Islet precursor cell (in vitro differentiated cells): Measurements from ENCODE around the gene PSMD3.

Experiments
- DNase-seq: peaks from one replicate; pipeline ENCODE4 v3.0.0-alpha.2; 2018

Gene PSMD3

DNA sequence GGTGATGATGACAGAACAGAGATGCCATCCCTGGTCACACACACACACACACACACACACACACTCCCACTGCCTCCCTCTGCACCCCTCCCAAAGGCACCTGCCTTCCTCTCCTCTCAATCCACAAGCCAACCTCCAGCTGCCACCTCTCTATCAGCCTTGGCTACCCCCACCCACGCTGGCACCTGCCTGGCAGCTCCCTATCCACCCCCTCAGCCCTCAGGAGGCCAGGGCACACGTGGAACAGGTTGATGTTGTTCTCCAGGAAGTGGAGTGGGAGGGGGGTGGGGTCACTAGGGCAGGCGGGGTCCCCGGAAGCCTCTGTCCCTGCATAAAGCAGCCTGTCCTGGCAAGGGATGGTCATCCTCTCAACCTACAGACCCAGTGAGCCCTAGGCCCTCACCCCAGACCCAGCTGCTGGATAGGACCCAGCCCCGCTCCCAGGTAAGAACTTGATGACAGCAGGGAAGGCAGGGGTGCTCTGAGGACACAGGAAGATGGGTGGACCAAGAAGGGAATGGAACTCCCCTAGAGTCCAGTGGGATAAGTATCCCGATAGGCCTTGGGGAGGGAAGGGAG, 17.9 kb upstream of the PSMD3 start, which contains the start of gene GSDMA:
GSDMA (plus strand) TSS at position 363 of the 579 bp plus-strand sequence. CDS start 2,684 bp downstream, outside the sequence.
- no peak for DNase-seq

DNA sequence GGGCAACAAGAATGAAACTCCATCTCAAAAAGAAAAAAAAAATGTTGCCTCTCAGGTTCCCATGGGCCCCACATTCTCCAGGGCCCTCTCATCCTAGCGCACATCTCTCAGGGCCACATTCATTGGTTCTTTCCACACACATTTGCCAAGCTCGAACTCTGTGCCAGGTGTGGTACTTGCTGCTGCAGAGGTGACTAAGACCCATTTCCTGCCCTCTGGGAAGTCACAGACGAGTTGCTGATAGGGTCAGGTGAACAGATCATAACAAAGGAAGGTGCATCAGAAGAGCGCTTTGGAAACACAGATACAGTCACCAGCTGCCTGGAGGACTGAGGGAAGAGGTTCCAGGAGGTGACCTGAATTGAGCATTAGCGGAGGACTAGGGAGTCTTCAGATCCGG, 16.8 kb upstream of the PSMD3 start:
- DNase-seq, result no peak

DNA sequence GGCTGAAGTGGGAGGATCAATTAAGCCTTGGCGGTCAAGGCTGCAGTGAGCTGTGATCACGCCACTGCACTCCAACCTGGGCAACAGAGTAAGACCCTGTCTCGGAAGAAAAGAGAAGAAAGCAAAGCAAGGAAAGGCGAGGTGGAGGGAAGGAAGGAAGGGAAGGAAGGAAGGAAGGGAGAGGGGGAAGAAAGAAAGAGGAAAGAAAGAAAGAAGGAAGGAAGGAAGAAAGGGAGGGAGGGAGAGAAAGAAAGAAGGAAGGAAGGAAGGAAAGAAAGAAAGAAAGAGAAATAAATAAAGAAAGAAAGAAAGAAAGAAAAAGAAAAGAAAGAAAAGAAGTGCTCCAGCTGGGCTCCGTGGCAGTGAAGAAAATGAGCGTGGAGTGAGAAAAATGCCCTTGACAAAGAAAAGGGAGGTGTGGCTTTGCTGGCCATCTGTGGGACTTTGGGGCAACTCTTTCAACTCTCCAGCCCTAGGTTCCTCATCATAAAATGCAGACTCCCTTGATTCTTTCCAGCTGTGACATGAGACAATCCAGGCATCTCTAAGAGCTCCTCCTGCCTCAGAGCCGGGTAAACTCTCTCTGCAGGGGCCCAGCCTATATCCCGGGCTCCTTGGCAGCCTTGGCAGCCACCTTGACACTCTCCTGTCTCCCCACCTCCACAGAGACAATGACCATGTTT, 15.4 kb upstream of the PSMD3 start:
- DNase-seq, result no peak

DNA sequence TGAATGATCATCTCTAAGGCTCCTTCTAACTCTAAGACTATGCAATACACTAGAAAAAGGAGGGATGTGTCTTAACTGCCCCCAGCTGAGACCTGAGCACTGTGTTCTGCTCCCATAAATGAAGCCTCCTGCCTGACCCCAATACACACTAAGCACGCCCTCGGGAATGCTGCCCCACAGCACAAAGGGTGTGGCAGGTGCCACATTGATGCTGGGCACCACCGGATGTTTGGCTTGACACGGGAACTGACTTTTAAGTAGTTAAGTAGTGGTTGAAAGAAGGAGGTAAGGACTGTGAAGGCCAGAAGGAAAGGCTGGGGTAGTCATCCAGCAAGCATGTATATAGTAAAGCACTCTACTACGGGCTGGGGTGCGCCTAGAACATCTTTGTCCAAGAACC, 13.8 kb upstream of the PSMD3 start:
- no peak for DNase-seq

DNA sequence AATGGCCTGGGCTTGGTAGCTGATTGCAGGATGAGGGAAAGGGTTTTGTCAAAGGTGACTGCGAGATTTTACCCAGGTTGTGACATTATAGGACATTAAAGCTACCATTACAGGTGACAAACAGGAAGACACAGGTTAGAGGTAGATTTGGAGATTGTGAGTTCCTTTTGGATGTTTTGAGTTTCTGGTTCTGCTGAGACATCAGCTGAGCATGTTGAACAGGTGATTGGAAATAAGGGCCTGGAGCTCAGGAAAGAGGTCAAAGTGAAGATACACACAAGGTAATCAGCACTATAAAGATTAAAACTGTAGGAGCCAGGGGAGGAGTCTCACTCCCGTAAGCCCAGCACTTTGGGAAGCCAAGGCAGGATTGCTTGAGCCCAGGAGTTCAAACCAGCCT, 11.8 kb upstream of the PSMD3 start:
- no peak for DNase-seq

DNA sequence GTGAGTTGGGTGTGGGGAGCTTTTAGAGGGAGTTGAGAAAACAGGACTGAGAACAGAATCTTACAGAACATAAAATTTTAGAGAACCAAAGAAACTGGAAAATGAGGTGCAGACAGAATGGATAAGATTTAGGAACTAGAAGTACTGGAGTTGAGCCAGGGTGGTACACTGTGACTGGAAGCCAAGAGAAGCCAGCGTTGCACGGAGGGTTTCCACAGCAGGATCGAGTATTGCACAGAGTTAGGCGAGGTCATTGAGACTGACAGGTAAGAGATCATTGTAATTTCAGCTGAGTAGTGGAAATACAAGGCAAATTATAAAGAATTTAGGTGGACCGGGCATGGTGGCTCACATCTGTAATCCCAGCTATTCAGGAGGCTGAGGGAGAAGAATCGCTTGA, 11.2 kb upstream of the PSMD3 start:
- no peak for DNase-seq

DNA sequence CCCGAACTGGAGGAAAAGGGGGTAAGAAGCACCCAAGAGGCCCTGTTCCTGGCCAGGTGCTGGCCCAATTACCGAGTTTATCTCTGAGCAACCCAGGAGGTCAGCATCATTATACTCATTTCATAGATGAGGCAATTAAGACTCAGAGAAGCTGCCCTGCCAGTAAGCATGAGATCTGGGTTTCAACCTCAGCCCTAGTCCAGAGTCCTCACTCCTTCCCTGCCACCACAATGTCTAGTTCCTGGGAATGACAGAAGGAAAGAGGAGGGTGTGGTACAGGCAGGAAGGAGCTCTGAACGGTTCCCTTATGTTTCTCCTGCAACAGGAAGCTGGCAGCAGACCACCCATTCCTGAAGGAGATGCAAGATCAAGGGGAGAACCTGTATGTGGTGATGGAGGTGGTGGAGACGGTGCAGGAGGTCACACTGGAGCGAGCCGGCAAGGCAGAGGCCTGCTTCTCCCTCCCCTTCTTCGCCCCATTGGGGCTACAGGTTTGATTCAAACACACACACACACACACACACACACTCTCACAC, 10.4 kb upstream of the PSMD3 start:
- DNase-seq, result no peak

DNA sequence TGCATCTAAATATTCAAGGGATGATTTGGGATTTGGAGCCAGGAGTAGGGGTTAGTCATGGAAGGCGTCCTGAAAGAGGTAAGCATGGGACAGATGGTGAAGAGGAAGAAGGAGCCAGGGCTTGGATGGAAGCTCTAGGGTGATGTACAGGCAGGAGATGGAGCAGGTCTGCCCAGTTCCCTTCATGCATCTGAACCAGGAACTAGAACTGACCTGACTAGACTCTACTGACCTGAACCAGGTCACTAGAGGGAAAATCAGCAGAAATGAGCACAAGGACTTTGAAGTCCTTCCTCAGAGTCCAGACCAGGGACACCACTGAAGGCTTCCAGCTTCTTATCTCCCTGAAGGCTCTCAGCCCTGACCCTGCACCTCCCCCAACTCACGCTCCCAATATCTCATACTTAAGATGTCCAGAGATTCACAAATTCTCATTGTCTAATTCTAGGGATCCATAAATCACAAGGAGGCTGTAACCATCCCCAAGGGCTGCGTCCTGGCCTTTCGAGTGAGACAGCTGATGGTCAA, 9.5 kb upstream of the PSMD3 start:
- no peak for DNase-seq

DNA sequence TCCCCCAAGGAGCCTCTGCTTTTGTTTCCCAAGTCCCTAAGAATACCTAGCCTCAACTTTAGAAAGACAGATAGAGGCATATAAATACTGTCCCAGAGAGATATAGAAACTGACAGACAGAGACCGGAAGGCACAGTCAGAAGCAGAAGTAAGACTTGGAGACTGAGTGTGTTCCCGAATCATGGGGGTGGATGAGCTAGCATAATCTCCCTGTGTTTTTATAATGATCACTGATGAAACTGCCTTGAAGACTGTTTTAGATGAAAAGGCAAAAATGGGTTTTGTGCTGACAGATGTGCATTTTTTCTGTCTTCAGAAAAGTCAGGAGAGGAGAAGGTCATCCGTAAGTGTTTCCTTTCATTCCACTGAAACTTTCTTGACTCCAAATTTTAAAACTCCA, 8.3 kb upstream of the PSMD3 start:
- DNase-seq, result no peak

DNA sequence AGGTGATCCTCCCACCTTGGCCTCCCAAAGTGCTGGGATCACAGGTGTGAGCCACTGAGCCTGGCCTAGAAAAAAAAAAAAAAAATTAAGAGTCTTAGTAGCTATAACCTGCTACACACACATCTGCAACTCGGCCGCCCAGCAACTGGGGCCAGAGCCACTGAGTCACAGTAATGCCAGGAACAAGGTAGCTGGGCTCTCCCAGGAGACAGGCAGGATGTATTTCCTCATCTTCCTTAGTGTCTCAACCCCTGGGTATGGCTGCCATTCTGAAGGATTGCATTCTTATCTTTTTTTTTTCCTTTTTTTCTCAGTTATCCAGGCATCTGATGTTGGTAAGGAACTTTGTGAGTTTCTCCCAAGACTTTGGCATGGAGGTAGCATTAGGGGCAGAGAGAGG, 7.1 kb upstream of the PSMD3 start:
- no peak for DNase-seq

DNA sequence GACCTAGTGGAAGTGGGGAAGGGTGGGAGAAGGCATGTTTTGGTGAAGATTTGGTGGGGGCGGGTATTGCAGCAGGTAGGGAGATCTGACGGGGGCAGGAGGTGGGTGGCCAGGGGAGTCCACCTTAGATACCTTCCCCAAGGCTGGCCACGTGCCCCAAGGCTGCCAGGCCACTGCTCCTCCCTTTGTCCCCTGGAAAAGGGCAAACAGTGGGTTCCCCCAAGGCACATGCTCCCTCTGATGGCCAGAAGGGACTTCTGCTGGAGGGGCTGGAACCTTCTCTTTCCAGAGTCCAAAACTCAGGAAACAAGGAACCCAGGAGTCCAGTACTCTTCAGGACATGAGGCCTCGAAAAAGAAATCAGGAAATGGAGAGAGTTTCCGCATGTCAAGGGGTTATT, 6.2 kb upstream of the PSMD3 start:
- DNase-seq, result no peak

DNA sequence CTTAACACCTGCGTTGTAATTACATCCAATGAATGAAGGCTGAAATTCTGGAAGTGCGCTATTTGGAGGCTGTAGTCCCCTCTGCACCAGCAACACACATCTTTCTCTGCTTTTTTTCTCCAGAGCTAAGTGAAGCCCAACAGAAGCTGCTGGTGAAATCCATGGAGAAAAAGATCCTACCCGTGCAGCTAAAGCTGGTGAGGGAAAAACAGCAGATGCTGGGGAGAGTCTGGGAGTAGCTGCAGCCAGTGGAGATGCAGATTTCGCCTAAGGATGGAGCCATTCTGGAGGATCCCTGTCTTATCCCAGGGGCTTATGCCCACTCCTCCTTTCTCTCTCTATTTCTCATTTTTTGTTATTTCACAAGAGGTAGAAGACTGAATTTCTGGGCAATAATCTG, 4.8 kb upstream of the PSMD3 start:
- DNase-seq, result no peak

DNA sequence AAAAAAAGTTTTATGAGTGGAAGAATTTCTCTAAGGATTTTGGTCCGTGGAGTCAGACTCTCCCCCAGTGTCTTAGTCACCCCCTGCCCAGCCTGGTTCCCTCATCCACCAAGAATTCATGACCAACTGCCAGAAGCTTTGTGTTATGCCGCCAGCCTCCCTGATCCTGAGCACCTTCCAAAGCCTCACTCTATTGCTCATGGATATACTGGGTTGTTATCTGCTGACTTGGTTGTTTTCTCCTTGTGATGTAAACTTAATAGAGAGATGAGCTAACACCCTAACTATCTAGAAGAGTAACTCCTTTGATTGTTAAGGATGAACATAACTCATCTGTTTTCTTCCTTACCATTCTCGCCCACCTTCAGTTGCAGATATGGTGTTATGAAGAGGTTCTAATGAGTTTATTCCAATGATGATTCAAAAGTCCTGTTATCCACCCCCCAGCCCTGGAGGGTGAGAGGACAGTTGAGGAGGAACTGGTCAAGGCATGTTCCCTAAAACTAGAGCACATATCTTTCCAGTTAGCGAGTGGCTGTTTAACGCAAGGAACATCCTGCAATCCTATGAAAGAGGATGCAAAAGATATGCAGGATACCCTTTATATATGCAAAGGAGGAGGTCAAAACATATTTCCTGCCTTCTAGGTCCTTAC, 1.5 kb upstream of the PSMD3 start:
- peak; percentile 87 for DNase-seq

DNA sequence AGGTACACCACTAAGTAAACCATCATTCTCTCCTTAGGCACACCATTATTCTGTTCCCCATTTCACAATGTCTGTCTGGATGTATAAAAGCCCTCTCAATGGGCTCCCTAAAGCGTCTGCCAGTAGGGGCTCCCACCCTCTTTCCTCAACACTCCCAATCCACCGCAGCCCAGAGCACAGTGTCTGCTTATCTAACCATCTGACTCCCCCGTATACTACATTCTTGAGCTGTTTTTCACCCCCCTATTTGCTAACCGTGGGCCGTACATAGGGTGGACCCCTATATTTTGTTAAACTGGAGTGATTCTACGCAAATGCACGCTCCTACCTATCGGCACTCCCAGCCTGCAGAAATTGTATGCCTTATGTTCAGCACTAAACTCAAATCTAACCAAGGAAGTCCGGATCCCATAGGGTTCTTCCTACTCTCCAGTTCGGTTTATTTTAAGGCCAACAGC, 685 bp upstream of the PSMD3 start:
- no peak for DNase-seq

DNA sequence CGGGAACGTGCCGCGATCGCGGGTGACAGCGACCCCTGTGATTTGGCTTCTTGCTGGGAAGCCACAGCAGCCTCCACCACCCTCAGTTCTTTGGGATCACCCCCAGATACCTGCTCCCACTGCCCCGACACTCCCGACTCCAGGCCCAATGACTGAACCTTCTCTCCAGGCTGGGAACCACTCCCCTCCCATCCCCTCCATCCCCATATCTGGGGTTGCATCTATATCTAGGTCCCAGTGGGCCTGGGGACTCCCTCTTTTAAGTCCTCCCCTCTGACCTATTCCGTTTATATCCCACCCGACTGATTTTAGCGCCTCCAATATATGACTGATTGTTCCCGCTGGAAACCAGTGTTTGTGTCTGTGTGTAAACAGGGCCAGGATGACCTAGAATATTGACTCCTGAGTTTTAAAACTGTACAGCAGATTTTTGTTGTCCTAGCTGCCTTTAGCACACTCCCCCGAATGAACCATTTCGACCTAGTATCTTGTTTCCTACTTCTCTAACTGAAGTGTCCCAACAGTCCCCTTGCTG, 667 bp downstream of the PSMD3 start:
- DNase-seq, result no peak

DNA sequence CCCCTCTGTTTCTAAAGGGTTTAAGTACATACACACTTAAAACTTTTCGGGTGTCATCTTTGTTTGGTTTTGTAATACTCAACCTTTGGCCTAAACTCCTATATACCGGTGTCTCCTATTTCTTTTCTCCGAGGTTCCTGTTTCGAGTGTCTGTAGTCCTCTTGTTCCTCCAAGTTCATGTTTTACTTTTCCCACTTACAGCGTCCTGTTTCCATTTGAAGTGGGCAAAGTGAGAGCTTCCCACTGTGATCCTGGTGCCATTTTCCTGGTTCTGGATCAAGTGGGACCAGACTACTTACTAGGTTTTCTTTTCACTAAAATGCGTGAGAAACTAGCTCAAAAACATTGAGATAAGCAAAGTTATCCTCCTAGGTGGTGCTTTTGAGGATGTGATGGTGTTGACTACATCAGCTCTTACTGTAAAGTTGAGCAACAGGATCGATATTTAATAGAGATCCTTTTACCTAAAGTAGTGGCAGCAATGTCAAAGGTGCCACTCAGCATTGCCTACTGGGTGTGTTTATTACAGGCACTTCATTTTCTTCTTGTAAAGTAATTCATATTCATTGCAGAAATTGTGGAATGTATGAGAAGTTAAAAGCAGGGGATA, 1.3 kb downstream of the PSMD3 start:
- no peak for DNase-seq

DNA sequence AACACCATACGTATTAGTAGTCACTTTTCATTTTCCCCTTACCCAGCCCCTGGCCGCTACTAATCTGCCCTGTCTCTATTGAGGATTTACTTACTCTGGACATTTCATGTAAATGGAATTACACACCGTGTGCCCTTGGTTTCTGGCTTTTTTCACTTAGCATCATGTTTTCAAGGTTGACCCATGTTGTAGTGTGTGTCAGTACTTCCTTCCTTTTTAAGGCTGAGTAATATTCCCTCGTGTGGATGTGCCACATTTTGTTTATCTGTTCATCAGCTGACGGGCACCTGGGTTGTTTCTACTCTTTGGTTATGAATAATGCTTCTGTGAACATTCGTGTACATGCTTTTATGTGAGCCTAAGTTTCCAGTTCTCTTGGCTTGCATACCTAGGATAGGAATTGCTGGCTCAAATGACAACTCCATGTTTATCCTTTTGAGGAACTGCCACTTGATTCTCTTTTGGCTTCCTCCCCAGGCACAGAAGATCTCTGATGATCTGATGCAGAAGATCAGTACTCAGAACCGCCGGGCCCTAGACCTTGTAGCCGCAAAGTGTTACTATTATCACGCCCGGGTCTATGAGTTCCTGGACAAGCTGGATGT, 7.7 kb downstream of the PSMD3 start:
- DNase-seq, result no peak

DNA sequence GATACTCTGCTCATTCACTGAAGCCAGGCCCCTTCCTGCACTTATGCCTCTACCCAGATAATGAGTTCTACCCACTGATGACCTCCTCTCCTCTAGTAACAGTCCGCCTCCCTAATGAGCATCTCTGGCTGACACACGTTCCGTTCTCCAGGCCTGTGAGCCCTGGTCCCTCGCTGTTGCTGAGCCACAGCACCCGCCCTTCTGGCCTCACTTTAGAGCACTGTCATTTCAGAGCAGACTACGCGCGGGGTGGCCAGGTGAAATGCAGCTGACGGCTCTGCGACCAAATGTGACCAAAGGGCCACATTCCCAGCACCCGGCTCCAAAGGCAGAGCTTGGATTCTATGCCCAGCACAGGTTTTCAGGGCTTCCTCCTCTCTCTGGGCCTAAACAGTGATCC, 13.8 kb downstream of the PSMD3 start:
- no peak for DNase-seq

DNA sequence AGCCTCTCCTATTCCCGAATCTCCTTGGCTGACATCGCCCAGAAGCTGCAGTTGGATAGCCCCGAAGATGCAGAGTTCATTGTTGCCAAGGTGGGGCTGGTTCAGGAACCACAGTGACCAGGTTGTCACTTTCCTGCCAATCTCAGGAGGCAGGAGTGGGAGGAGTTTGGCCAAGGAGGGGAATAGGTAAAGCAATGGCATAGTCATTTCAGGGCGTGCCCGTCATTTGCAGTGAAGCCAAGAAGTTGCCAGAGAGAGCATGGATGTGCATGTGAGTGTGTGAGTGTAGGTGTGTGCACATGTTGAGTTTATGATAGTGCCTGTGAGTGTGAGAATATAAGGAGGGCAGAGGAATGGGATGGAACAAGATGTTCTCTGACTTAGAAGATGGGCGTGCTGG, 14.8 kb downstream of the PSMD3 start:
- no peak for DNase-seq

DNA sequence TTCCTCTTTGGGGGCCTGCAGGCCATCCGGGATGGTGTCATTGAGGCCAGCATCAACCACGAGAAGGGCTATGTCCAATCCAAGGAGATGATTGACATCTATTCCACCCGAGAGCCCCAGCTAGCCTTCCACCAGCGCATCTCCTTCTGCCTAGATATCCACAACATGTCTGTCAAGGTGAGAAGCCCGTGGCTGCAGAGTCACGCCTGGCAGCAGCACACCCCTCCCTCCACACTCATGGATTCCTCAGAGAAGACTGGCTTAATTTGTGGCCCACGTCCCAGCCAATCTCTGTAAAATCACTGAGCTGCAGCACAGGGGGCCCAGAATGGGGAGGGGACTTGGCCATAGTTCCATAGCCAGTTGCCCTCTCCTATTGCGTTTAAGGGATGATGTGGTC, 15.6 kb downstream of the PSMD3 start:
- no peak for DNase-seq

DNA sequence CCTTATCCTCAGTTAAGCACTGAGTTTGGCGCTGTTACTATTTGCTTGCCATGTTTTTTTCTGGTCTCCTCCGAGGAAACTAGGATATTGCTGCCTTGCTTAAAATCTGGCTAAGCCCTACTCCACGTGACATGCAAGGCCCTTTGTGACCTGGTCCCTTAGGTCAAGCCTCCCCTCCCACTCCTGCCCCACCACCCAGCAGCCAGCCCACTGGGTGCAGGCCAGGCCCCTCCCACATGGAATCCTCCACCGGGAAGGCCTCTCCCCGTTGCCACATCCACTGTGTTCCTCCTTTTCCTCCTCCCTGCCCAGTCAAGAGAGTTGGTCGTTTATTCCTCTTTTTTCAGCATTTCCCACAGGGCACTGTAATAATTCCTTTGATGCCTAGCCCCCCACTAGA, 16.2 kb downstream of the PSMD3 start:
- no peak for DNase-seq

DNA sequence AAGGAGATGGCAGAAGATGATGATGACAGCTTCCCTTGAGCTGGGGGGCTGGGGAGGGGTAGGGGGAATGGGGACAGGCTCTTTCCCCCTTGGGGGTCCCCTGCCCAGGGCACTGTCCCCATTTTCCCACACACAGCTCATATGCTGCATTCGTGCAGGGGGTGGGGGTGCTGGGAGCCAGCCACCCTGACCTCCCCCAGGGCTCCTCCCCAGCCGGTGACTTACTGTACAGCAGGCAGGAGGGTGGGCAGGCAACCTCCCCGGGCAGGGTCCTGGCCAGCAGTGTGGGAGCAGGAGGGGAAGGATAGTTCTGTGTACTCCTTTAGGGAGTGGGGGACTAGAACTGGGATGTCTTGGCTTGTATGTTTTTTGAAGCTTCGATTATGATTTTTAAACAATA, 16.9 kb downstream of the PSMD3 start:
- no peak for DNase-seq

DNA sequence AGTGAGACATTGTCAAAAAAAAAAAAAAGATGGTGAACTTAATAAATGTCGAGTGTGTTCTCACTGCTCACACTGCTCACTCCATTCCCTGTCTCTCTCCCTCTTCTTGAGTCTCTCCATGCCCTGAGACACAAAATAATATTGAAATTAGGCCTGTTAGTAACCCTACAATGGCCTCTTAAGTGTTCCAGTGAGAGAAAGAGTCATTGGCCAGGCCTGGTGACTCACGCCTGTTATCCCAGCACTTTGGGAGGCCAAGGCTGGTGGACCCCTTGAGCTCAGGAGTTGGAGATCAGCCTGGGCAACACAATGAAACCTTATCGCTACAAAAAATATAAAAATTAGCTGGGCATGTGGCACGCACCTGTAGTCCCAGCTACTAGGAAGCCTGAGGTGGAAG, 18.5 kb downstream of the PSMD3 start:
- no peak for DNase-seq
